GM12875 (cell line): ENCODE data around the gene MAPKAPK5.
"Not testable (repeated sequence)": the region's sequence is repeated elsewhere in the genome, so short reads cannot be mapped to it uniquely, and the experiment has no call there.

Source experiments
- H3K4me3 ChIP-seq: one replicate; pipeline ENCODE4 v1.5.1; 2011; ENCODE audit warnings: low read depth, low read length, control low read depth
- TF ChIP-seq, protein P1 (sequence below): IDR thresholded peaks from 2 replicates; pipeline ENCODE4 v1.5.1; 2011; ENCODE audit warnings: low read depth, mild to moderate bottlenecking, control low read depth, inconsistent platforms, low read length, moderate library complexity, borderline replicate concordance; ENCODE audit not compliant: insufficient read depth

The MAPKAPK5 gene

DNA sequence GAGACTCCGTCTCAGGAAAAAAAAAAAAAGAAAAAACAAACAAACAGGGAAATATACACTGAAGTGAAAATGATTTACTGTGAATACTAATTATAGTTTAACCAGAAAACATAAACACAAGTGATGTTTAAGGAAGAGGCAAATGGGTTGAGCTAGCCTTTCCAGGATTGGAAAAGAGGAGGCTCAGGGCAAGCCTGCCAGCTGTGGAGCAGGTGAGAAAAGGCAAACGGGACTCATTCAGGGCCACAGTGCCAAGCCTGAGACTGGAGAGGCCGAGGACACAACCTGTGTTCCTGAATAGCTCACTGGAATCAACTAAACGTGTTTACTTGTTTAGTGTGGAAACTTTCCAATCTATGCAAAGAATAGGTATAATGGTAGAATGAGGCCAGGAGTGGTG is 35.7 kb upstream of the MAPKAPK5 start:
- TF ChIP-seq, protein P1, sequence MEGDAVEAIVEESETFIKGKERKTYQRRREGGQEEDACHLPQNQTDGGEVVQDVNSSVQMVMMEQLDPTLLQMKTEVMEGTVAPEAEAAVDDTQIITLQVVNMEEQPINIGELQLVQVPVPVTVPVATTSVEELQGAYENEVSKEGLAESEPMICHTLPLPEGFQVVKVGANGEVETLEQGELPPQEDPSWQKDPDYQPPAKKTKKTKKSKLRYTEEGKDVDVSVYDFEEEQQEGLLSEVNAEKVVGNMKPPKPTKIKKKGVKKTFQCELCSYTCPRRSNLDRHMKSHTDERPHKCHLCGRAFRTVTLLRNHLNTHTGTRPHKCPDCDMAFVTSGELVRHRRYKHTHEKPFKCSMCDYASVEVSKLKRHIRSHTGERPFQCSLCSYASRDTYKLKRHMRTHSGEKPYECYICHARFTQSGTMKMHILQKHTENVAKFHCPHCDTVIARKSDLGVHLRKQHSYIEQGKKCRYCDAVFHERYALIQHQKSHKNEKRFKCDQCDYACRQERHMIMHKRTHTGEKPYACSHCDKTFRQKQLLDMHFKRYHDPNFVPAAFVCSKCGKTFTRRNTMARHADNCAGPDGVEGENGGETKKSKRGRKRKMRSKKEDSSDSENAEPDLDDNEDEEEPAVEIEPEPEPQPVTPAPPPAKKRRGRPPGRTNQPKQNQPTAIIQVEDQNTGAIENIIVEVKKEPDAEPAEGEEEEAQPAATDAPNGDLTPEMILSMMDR = no peak
- H3K4me3 ChIP-seq = no peak overlapping the region

DNA sequence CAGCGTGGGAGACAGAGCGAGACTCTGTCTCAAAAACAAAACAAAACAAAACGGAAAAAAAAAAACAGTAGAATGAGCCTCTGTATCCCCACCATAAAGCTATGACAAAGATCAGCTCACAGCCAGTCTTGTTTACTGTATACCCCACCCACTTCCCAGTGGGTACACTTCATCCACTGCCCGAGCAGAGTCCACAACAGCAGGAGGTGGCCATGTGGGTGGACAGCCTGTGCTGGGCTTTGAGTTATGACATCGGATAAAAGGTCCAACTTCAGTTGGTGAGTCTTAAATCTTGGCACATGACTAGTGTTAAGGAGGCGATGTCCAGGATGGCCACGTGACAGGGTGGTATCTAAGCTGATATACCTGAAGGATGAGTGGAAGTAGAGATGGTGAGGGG is 34.8 kb upstream of the MAPKAPK5 start:
- no peak overlapping the region for H3K4me3 ChIP-seq
- TF ChIP-seq, protein P1 = no peak

DNA sequence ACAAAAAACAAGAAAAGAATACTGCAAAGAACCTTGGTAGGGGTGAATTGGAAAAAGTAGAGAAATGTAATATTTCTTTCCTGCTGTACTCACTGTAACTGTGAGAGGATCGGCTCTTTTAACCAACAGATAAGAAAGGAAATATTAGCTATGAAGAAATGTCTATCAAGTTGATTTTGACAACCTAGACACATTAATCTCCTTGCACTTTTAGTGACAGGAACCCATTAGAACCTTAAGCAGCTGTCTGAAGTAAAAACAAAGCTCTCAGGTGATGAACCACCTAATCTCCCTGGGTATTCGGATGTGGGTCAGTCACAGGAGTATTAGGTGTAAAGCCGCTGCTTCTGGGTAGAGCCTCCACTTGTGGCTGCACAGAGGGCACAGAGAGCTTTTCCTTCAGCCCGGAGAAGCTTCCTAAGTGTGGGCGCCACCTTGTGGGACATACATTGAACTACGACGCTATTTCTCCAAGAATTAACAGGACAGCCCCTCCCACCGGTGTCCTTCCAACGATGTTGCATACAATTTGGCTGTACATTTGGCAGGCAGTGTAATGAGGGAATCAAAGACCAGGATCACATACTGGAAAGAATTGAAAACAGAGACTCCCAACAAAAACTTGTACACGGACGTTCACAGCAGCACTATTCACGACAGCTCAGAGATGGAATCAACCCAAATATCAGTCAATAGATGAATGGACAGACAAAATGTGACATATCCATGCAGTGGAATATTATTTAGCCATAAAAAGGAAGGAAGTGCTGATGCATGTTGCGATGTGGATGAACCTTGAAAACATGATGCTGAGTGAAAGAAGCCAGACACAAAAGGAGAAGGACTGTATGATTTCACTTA is 28.9 kb upstream of the MAPKAPK5 start:
- no peak overlapping the region for H3K4me3 ChIP-seq
- TF ChIP-seq, protein P1 = peak; percentile 84

DNA sequence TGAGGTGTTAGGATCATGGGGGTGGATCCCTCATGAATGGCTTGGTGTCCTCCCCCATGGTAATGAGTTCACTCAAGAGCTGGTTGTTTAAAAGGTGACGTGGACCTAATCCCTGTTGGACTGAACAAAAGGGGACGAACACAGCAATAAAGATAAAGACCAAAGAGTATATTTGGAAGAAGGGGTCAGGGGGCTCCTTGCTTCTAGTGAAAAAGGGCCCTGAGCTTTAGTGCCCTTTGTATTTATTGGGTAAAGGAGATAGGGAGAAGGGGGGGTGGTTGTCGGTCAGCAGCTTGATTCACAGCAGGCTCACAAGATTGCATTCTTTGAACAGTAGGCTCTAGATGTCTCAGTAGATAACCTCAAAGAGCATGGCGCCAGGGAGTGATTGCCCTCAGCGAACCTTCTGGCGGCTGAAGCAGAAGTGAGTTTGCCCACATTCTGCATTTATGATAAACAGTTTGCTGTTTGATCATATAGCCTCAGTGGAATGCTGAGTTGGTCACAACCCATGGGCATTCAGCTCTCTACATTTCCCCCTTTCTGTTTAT is 25.9 kb upstream of the MAPKAPK5 start:
- TF ChIP-seq, protein P1 = no peak
- no peak overlapping the region for H3K4me3 ChIP-seq

DNA sequence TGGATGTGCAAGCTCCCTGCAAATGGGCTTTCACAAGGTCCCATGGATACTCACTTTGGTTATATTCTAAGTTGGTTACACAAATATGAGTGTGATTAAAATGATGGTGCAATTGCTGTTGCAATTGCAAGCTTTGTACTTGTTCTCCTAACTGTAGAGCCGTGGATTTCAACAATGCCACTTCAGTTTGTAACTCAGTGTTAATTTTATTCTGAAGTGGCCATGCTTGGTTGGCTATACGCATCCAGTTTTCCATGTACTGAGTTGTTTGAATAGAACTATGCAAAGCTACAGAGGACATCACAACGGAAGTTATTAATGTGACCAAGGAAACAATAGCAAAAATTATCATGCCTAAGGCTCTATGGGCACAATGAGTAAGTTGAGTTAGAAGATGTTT is 25.1 kb upstream of the MAPKAPK5 start:
- not testable (repeated sequence) for H3K4me3 ChIP-seq

DNA sequence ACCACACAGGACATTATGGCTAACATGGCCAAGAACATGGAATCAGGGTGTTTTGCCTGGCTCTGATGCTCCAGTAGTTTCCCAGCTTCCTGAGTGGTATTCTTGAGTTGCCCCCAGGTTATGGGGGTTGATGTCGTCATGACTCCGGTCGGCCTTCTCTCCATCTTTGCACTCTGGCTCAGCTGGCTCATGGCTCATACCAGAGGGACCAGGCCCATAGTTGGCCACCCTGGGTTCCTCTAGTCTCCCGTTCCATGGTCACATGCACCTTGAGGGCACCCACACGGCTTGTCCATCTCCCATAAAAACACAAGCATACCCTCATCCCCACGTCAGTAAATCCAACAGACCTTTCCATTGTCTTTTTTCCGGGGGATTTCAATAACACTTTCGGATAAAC is 23.7 kb upstream of the MAPKAPK5 start:
- H3K4me3 ChIP-seq = no peak overlapping the region
- TF ChIP-seq, protein P1 = no peak

DNA sequence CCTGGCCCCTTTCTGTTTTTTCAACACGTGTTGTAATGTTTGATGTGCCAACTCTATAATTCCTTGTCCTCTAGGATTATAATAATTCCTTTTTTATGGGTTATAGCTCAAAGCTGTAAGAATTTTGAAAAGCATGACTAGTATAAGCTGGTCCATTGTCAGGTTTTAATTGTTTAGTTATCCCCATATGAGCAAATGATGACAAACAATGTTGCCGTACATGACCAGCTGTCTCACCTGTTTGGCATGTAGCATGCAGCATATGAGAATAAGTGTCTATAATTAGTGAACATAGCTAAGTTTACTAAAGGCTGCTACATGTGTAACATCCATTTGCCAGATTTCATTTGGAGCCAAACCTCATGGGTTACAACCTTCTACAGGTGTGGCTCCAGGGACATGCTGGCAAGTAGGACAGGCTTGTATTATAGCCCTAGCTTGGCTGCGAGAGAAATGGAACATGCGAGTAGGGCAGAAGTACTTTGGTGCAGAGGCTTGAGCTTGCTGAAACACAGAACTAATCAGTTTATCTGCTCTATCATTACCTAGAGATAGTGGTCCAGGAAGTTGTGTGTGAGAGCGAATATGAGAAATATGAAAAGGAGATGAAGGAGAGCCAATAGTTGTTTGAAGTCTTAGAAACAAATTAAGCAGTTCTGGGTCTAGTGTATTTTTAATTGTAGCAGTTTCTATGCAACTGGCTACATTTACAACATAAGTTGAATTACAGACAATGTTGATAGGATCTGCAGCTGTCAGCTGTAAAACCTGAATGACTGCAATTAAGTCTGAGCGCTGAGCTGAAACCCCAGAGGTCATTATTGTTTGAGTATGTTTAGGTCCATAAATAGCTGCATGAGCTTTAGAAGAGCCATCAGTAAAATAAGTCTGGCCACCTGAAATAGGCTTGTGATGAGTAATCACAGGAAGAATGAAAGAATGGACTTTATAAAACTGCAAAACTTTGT is 22.6 kb upstream of the MAPKAPK5 start:
- TF ChIP-seq, protein P1 = no peak
- H3K4me3 ChIP-seq = no peak overlapping the region

DNA sequence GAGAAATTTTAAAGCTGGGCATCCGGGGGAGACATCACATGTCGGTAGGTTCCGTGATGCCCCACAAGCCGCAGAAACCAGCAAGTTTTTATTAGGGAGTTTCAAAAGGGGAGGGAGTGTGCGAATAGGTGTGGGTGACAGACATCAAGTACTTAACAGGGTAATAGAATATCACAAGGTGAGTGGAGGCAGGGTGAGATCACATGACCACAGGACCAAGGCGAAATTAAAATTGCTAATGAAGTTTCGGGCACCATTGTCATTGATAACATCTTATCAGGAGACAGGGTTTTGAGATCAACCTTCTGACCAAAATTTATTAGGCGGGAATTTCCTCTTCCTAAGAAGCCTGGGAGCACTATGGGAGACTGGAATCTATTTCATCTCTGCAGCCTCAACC is 21.2 kb upstream of the MAPKAPK5 start:
- not testable (repeated sequence) for H3K4me3 ChIP-seq
